DMS153 (cell line): ENCODE measurements around the gene CRYGN.

ENCODE experiments used
- DNase-seq: peaks from one replicate; lab custom pipeline; 2025; lab: John Stamatoyannopoulos, UW

CRYGN gene

DNA sequence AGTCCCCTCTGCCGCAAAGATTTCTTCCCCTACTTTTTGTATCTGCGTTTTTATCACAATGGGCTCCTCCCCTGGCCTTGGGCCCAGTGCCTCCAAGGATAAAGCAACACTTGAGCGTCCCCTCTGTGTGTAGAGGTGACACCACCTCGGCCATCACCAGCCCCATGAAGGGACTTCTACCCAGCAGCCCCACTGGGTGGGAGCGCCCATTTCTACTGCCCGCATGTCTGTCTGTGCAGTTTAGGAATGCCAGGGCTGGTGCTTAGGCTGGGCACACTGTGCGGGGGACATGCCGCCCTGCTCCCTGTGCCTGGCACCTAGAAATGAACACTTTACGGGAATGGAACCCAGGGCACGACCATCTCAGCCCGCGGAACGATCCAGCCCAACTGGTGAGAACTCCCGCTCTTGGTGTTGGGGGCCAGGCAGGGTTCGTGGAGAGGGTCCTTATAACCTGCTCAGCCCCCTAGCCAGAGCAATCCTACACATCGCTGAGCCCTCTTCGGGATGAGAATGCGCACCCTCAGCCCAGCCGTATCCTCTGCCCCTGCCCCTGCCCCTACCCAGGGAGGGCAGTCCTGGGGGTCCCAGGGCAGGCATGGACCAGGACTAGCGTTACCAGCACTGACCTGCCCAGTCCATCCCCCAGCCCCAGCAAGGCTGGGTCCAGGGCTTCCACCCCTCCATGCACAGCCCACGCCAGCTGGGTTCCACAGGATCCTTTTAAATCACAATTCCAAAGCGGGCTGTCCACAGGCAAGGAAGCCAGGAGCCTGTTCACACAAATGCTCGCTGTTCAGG, 12.8 kb downstream of the CRYGN start:
- no peak for DNase-seq

DNA sequence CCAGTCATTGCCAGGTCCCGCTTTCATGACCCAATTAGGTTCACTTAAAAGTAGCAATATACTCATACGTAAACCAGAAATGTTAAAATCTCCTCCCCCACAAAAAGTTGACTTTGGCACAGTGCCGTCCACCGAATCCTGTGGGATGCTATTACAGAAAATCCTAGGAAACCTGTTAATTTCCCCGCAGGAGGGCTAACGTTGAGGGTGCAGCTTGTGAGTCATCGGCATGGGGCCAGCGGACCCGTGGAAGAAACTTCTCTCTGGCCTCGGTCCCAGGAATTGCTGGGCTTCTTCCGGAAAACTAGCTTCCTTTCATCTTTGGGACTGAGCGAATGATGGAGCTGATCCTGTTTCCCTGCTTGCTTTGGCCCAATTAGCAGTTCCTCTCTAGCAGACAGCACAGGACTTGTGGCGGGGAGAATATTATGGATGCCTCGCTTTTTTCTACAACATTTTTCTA, 13.5 kb downstream of the CRYGN start:
- no peak for DNase-seq

DNA sequence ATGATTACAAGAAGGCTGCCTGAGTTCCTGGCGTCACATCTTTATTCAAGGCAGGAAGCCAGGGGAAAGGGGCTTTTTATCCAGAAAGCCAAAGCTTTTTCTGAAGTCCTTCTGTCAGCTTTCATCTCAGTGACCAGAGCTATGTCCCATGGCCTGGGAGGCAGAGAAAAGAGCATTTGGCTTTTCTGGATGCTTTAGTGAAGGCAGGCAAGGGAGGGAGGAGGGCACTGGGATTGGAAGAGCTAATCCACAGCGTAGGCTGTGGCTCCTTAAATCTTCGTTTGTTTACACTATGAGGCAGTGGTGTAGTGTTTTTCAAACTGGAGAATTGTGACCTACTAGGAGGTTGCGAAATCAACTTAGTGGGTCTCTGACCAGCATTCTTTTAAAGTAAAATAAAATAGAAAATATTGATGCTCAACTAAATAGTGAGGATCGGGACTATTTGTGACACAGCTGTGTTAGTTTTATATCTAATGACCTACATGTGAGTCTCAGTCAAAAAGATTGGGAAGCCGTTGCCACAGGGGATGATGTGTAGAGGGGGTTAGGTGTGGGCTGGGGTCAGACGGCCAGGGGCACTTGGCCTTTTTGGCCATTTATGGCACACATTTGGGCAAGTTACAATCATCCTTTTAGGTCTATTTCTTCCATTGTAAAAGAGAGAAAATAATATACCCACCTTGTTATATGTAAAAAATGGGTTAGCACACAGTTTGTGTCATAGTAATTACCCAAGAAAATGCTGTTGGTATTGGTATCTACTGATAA, 14.1 kb downstream of the CRYGN start:
- no peak for DNase-seq

DNA sequence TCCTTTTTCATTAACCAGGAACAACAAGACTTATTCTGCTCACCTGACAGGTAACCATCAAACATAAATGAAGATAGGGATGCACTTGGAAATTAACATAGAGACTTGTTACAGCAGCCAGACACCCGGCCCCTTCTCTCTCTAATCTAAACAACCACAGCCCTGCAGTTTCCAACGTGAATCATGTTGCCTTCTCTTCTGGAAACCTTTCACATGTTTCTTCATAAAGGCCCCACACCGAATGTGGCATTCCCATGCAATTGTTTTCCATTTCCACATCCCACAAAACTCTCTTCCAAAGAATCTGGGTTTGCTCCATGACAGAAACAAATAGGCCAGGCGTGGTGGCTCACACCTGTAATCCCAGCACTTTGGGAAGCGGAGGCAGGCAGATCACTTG, 15.1 kb downstream of the CRYGN start:
- DNase-seq: no peak

DNA sequence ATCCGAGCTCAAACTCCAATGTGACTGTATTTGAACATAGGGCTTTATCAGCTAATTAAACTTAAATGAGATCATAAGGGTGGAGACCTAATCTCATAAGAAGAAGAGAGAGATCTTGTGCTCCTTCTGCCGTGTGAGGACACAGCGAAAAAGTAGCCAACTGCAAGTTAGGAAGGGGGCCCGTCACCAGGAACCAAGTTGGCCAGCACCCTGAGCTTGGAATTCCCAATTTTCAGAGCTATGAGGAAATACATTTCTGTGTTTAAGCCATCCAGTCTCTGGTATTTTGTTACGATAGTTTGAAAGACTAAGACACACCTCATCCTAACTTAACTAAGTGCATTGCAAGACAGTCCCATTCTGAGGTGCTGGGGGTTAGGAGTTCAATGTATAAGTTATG, 16.0 kb downstream of the CRYGN start:
- DNase-seq: no peak

DNA sequence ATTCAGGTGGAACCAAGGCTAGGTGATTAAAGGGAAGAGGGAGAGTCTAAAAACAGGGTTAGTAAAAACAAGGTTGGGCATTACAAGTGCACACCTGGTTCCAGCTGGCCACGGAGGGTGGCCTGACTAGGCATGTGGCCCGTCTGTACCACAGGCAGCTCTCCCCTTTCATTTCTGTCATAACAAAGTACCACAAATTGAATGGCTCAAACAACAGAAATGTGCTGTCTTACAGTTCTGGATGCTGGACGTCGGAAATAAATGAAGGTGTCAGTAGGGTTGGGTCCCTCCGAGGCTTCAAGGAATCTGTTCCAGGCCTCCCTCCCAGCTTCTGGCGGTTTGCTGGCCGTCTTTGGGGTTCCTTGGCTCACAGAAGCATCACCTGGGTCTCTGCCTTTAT, 16.7 kb downstream of the CRYGN start:
- DNase-seq: no peak

DNA sequence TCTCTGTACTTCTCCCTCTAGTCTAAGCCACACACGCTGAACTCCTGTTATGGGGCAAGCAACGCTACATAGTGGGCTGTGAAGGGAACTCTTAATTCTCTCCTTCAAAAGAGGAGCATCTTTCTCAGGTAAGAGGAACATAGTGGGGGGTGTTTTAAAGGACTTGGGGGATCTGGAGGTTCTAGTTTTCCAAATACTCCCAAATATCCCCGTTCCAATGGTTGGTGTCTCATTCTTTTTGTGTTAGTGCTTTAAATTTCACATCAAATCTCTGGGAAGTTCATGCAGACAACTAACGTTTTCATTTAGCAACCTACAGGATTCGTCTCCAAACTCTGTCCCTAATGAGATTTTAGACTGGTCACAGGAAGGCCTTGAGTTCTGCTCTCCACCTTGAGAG, 17.7 kb downstream of the CRYGN start:
- DNase-seq: no peak

DNA sequence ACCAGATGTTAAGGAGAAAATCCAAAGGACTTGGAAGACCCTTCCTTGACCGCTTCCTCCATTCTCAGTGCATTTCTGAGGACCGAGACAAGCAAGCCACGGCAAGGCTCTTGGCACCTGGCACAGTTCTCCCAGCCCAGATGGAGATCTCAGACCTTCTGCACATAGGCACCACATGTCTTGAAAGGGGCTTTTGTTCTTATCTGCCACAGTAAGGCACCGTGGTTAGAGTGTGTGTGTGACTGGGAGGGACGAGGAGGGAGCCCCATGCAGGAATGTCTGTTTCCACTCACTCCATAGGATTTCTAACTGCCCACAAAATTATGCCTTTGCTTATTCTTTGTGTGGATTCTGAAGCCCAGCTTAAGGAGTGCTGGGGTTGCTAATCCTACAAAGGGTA, 19.8 kb downstream of the CRYGN start:
- no peak for DNase-seq

DNA sequence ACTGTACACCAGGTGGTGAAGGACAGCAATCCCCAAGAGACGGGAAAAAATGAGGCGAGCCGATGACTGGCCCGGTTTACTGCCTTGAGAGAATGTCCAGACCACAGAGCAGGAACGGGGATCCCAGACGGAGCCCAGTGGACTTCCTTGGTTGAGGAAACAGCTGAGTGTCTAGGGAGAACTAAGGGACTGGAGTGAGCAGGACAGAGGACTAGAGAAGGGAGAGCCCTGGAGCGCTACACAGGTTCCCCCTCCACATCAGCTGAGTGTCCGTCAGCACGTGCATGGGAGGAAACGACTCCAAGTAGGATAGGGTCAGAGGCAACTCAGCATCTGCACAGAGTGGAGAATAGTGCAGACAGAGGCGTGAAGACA, 23.0 kb downstream of the CRYGN start:
- DNase-seq: no peak

DNA sequence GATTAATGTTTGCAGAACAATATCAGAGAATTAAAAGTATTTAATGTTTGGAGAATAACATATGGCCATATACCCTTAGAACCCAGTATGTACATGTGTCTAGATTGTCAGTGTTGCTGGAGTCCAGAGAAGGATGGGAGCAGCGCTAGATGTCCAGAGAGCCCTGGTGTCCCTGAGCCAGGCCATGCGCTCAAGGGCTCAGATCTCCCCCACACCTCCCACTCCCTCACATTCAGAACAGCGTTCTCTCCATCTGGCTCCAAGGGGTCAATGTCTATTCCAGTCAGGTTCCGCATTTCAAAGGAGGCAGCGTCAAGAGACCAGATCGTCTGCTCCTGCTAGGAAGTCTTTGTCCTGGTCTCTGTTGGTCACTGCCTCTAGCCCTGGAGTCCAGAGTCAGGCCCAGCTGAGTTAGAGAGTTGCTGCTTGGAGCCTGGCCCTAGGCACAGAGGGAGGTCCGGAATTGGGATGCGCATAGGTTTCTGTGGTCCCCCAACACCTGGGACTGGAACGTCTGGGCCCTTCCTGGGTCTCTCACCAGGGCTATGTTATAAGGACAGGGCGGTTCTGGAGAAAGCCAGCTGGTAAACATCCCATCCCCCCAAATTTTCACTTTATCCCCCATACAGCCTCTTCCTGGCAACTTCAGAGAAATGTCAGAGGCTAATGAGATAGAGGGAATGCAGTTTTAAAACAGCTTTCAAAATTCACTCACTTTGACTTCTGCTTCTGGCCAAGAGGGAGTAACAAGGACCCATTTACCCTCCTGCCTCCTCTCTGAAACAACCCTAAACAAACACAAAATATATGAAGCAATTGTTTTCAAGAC, 23.6 kb downstream of the CRYGN start:
- DNase-seq: no peak

DNA sequence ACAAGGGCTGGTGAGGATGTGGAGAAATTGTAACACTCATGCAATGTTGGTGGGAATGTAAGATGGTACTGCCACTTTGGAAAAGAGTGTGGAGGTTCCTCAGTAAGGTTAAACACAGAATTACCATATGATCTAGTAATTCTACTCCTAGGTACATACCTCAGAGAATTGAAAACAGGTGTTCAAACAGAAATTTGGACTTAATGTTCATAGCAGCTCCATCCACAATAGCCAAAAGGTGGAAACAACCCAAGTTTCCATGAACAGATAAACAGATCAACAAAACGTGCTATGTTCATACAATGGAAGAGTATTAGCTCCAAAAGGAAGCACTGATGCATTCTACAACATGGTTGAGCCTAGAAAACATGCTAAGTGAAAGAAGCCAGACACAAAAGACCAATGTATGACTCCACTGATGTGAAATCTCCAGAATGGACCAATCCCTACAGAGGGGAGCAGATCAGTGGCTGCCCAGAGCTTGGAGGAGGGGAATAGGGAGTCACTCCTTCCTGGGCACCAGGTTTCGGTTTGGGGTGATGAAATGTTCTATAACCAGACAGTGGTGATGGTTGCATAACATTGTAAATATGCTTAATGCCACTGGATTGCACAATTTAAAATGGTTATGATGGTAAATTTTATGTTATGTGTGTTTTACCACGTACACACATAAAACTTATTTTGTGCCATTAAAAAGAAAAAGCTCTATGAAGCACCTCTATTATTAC, 24.4 kb downstream of the CRYGN start:
- no peak for DNase-seq

DNA sequence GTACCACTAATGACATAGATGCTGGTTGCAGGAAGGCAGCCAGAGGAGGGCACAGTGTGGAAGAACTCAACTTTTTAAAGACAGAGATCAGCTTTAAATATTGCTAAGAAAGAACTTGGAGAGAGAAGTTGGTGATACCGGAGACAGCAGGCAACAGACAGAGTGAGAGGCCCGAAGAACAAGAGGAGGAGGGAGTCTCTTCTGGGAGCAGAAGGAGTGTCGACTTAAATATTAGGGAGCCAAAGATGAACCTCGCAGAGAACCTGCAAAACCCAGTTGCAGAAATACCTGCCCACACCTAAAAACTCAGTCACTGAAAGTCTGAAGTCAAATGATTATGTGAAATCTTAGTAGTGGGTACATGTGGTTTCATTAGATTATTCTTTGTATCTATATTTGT, 26.7 kb downstream of the CRYGN start:
- DNase-seq: no peak

DNA sequence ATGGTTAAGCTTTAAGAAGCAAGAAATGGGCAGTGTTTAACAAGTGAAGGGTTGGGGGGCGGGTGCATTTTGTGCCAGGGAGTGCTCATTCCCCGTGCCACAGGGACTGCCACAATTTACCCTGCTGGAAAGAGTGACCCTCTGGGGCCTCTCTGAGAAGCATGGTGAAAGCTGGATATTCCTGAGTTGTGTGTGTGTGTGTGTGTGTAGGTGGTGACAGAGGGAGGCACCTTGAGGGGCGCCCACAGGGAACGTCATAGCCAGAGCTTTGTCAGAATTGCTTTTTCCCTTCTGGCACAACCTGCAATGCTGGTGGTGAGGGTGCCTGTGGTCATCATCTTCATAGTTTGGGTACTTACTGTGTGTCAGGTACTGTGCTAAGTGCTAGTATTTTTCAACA, 27.6 kb downstream of the CRYGN start:
- no peak for DNase-seq

DNA sequence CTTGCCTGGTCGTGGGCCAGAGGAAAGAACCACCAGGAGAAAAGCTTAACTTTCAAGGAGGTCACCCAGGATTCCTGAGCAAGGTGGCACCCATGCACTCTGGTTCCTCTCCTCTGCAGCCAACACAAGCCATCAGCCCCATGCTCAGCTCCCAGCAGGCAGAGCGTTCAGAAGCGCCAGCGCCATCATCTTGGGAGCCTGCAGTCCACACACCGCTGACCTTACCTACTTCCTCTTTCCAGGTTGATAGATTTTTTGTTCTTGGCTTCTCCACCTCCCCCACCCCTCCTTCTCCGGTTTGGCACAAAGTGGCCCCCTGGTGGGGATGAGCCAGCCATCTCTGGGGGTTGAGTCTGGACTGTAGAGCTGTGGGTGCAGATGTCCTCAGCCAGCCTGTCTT, 28.4 kb downstream of the CRYGN start:
- DNase-seq: peak; percentile 18

DNA sequence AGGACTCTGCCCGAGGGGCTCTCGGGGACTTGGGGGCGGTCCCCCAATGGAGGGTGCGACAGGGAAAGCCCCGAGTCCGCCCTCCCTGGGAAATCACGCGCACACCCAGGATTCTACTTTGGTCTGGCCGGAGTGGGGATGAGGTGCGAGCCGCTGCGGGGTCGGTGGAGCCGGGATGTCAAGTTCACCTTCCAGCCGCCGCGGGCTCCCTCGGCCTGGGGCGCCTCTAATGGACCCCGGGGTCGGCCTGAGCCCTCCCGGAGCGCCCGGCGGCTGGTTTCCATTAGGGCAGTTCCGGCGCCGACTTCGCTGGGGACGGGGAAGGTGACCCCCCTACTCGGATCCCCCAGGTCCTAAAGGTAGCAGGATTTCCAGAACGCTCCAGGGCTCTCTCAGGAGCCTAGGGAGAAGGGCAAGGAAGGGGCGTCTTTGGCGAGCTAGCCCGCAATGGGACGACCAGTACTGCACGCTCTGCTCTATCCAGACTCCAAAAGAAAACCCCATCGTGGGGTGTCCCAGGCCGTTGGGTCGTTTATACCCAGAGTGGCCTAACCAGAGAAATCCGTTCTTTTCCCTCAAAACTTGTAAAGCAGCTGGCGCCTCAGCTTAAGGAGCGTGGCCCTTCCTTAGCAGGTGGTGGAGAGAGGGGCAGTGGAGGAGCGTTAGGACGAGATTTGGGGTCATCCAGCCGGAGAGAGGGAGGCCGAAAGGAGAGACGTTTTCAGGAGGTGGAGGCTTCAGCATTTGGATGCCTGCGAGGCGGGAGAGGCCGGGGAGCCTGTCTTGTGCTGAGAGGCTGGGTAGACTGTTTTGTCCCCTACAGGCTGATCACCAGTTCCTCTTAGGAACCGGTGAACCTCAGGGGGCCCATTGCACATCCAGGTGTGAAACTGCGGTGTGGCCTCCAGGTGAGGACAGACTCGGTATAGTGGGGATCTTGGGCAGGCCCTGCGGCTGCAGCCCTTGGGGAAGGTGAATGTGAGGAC, 29.2 kb downstream of the CRYGN start:
- no peak for DNase-seq

DNA sequence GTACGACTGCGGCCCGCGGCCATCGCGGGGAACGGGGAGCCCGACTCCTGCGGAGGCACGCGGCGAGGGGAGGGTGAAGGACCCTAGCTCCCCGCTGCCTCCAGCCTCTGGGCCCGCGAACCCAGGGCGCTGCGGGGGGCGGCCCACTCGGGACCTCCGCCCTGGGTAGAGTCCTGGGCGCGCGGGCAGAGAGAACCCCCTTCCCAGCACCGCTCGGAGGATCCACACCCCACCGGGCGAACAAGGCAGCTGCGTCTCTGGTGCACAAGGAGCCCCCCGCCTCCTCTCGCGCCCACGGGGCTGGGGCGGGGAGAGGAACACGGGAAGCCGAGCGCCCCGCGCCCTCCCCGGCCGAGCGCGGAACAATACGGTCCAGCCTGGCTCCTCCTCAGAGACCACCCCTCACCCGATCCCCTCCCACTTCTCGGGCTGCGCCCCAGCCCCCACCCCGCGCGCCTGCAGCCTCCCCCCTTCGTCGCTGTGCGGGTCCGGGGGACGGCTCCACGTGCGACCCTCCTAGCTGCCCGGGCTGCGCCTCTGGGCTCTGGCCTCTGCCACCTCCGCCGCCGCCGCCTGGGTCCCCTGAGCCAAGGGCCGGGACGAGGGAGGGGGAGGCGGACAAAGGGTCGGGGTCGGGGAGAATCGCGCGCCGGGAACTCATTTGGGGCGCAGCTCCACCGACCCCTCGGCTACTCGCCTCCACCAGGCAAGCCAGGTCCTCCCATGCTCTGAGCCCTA, 30.1 kb downstream of the CRYGN start, which contains the start of gene WDR86:
Gene WDR86, minus strand, starts transcription at position 372 of the 738 bp plus-strand sequence. CDS start 449 bp downstream, outside the sequence.
- DNase-seq: no peak

DNA sequence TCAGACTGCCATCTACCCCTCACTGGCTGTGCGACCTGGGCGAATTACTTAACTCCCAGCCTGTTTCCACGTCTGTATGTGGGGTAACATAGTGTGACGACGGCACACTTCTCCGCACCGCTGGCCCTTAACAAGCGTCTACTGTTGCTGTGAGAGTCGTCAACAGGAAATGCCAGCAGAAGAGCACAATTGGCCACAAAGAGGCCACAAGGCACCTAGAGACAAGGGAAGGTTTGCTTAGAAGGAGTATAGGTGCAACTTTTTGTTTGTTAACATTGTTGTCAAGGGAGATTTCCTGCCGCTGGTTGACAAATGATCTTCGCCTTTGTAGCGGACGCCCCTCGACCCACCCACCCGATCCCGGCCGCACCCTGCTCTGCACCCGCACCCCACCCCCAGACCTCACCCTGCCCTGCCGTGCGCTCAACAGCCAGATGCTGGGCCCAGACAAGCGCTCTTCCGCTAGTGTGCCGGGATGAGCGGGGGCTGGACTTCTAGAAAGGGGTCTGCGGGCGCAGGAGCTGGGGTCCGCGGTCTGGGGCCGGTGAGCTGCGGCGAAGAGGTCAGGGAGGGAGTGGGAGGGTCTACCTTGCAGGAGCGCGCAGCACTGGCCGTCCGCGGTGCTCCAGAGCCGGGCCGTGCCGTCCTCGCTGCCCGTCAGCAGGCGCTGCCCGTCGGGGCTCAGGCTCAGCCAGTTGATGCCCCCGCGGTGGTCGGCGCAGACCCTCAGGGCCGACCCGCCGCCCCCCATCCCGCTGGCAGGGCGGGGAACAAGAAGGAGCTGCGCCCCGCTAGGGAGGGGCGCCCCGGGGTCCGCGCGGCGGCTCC, 30.9 kb downstream of the CRYGN start:
- DNase-seq: no peak

DNA sequence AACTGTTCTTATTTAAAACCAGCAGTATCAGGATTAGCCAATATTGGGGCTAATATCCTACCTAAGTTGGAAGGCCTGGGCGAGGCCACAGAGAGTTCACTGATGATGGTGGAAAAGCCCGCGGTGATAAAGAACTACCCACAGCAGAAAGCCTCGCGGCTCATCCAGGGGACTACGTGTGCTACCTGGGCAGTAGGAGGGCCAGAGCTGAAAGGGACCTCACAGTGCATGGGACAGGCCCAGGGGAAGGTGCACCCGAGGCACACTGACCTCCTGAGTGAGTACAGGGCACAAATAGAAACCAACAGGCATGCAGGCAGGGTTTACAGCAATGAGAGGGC, 31.5 kb downstream of the CRYGN start:
- DNase-seq: no peak
